ENCODE results near the gene WASF2. TPM values are rescaled to one million over a fixed set of nuclear protein-coding genes. Genes with fewer than 3 reads are reported as not detected.

Gene WASF2
- total RNA-seq, 2 donors from 2014 or later = 60.1 to 83.7 TPM

GRCh38 chr1:27515626-27516025 lies 25.7 kb upstream of the WASF2 start:
- H3K36me3 ChIP-seq = no peaks in the 10 kb centered on the region
- DNase-seq (ENCODE audit: low spot score) (no peak), ATAC-seq (ENCODE audit: insufficient number of reproducible peaks, low FRiP score, low read depth) (no peak)
- TF ChIP-seq CTCF (IDR thresholded peaks at IDR 0.05) = no peak
- H3K4me3 ChIP-seq = no peak overlapping the region
- no peak overlapping the region for H3K27ac ChIP-seq
- H3K9me3 ChIP-seq = no peaks in the 10 kb centered on the region
- H3K4me1 ChIP-seq (ENCODE audit: control insufficient read depth in 1 of 2, low read depth in 2 of 2) = peaks cover 3 to 18% of the 10 kb centered on the region in 2 donors
- no peaks in the 10 kb centered on the region for H3K27me3 ChIP-seq (replicated peaks; ENCODE audit: insufficient read depth)

- Histone ChIP-seq H3K27me3 (replicated peaks; ENCODE audit: insufficient read depth) (no peaks in the 10 kb centered on the region), H3K4me3 (no peak overlapping the region), H3K27ac (no peak overlapping the region), H3K36me3 (no peaks in the 10 kb centered on the region), H3K9me3 (no peaks in the 10 kb centered on the region), H3K4me1 (ENCODE audit: control insufficient read depth in 1 of 2, low read depth in 2 of 2) (peaks cover 0 to 5% of the 10 kb centered on the region in 2 donors)
- no peak for ATAC-seq (ENCODE audit: insufficient number of reproducible peaks, low FRiP score, low read depth)
- DNase-seq (ENCODE audit: low spot score) = no peak
- TF ChIP-seq CTCF (IDR thresholded peaks at IDR 0.05) = no peak
These were observed 24.0 kb upstream of the WASF2 start for GRCh38 chr1:27513958-27514357.

- no peak overlapping the region for H3K27ac ChIP-seq
- ATAC-seq (ENCODE audit: insufficient number of reproducible peaks, low FRiP score, low read depth) (no peak), DNase-seq (ENCODE audit: low spot score) (no peak)
- peaks cover 0 to 5% of the 10 kb centered on the region in 2 donors for H3K4me1 ChIP-seq (ENCODE audit: control insufficient read depth in 1 of 2, low read depth in 2 of 2)
- no peaks in the 10 kb centered on the region for H3K27me3 ChIP-seq (replicated peaks; ENCODE audit: insufficient read depth)
- no peaks in the 10 kb centered on the region for H3K9me3 ChIP-seq
- no peak for TF ChIP-seq CTCF (IDR thresholded peaks at IDR 0.05)
- H3K36me3 ChIP-seq = no peaks in the 10 kb centered on the region
- H3K4me3 ChIP-seq = no peak overlapping the region
These were observed 23.6 kb upstream of the WASF2 start for GRCh38 chr1:27513528-27513927.

- Histone ChIP-seq H3K4me1 (ENCODE audit: control insufficient read depth in 1 of 2, low read depth in 2 of 2) (peaks cover 4 to 19% of the 10 kb centered on the region in 2 donors), H3K4me3 (no peak overlapping the region), H3K27ac (no peak overlapping the region), H3K36me3 (no peaks in the 10 kb centered on the region), H3K27me3 (replicated peaks; ENCODE audit: insufficient read depth) (no peaks in the 10 kb centered on the region), H3K9me3 (no peaks in the 10 kb centered on the region)
- TF ChIP-seq CTCF (IDR thresholded peaks at IDR 0.05) = no peak
- DNase-seq (ENCODE audit: low spot score) (no peak), ATAC-seq (ENCODE audit: insufficient number of reproducible peaks, low FRiP score, low read depth) (no peak)
These were observed 19.4 kb upstream of the WASF2 start for GRCh38 chr1:27509127-27510080.

- no peak overlapping the region for H3K27ac ChIP-seq
- no peak overlapping the region for H3K4me3 ChIP-seq
- H3K4me1 ChIP-seq (ENCODE audit: control insufficient read depth in 1 of 2, low read depth in 2 of 2) = peaks cover 11 to 27% of the 10 kb centered on the region in 2 donors
- DNase-seq (ENCODE audit: low spot score) (no peak), ATAC-seq (ENCODE audit: insufficient number of reproducible peaks, low FRiP score, low read depth) (no peak)
- TF ChIP-seq CTCF (IDR thresholded peaks at IDR 0.05) = no peak
- H3K9me3 ChIP-seq = no peaks in the 10 kb centered on the region
- no peaks in the 10 kb centered on the region for H3K27me3 ChIP-seq (replicated peaks; ENCODE audit: insufficient read depth)
- H3K36me3 ChIP-seq = no peaks in the 10 kb centered on the region
These were observed 18.1 kb upstream of the WASF2 start for GRCh38 chr1:27507960-27508665.
